Measurements from ENCODE around the gene FHAD1. TPM values are rescaled to one million over a fixed set of nuclear protein-coding genes. Genes with fewer than 3 reads are reported as not detected.

The FHAD1 gene
- polyA plus RNA-seq, 3 donors, result 0.67 to 0.69 TPM; not detected in 1

- peaks cover 2 to 3% (median 3%) of the 10 kb centered on the region in 3 donors for H3K27me3 Mint-ChIP-seq (ENCODE audit: low read depth in 3 of 3)
- no peak overlapping the region for H3K9ac ChIP-seq (ENCODE audit: insufficient read depth, low read length, poor library complexity, severe bottlenecking)
- no peak overlapping the region for H3K4me3 Mint-ChIP-seq
- no peaks in the 10 kb centered on the region for H3K27me3 ChIP-seq (ENCODE audit: control insufficient read depth in 2 of 2, insufficient read depth in 2 of 2, low read length in 2 of 2)
- no peak overlapping the region for H3K4me3 ChIP-seq (replicated peaks in 1 of 3; ENCODE audit: low read depth in 2 of 3, low read length in 3 of 3)
- no peaks in the 10 kb centered on the region for H3K9me3 ChIP-seq (replicated peaks in 1 of 2; ENCODE audit: control insufficient read depth in 1 of 2, insufficient read depth in 1 of 2, low read length in 2 of 2)
- no peaks in the 10 kb centered on the region for H4K20me1 ChIP-seq (ENCODE audit: insufficient read depth, low read length)
- H3K9me3 Mint-ChIP-seq, result no peaks in the 10 kb centered on the region
- H3K27ac ChIP-seq (ENCODE audit: low read depth in 1 of 2, low read length in 2 of 2), result no peak overlapping the region
- H3K36me3 Mint-ChIP-seq, result no peaks in the 10 kb centered on the region
- H3K4me2 ChIP-seq (replicated peaks; ENCODE audit: extremely low read depth, low read length, poor library complexity, severe bottlenecking), result no peak overlapping the region
- intact Hi-C loops (cut with micrococcal nuclease), result loop anchor here (2.0 to 5.0 kb wide), 3 partner anchors 120 to 144 kb away; partner anchors contain the start of gene TMEM51 (in 2 of the 2)
- peaks cover 21 to 25% of the 10 kb centered on the region in 2 donors for H3K4me1 ChIP-seq (ENCODE audit: control insufficient read depth in 1 of 2, insufficient read depth in 2 of 2, low read length in 2 of 2)
- H3K27ac Mint-ChIP-seq, result no peak overlapping the region
- no peaks in the 10 kb centered on the region for H3K79me2 ChIP-seq (ENCODE audit: insufficient read depth, low read length)
- no peak for DNase-seq
- TF ChIP-seq, protein P1, sequence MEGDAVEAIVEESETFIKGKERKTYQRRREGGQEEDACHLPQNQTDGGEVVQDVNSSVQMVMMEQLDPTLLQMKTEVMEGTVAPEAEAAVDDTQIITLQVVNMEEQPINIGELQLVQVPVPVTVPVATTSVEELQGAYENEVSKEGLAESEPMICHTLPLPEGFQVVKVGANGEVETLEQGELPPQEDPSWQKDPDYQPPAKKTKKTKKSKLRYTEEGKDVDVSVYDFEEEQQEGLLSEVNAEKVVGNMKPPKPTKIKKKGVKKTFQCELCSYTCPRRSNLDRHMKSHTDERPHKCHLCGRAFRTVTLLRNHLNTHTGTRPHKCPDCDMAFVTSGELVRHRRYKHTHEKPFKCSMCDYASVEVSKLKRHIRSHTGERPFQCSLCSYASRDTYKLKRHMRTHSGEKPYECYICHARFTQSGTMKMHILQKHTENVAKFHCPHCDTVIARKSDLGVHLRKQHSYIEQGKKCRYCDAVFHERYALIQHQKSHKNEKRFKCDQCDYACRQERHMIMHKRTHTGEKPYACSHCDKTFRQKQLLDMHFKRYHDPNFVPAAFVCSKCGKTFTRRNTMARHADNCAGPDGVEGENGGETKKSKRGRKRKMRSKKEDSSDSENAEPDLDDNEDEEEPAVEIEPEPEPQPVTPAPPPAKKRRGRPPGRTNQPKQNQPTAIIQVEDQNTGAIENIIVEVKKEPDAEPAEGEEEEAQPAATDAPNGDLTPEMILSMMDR (IDR thresholded peaks at IDR 0.05), result no peak
- H3K36me3 ChIP-seq (replicated peaks in 1 of 2; ENCODE audit: control insufficient read depth in 1 of 2, insufficient read depth in 2 of 2, low read length in 2 of 2), result no peaks in the 10 kb centered on the region
- peaks cover 25% of the 10 kb centered on the region for H3K4me1 Mint-ChIP-seq
- no peak overlapping the region for H2AFZ ChIP-seq (ENCODE audit: insufficient read depth, low read depth, low read length, poor library complexity, severe bottlenecking)
- no CpG with 5 or more reads among the region's 2 CpGs for WGBS (ENCODE audit: insufficient coverage)
Measured at GRCh38 chr1:15273274-15273673, 26.3 kb downstream of the FHAD1 start.

DNA sequence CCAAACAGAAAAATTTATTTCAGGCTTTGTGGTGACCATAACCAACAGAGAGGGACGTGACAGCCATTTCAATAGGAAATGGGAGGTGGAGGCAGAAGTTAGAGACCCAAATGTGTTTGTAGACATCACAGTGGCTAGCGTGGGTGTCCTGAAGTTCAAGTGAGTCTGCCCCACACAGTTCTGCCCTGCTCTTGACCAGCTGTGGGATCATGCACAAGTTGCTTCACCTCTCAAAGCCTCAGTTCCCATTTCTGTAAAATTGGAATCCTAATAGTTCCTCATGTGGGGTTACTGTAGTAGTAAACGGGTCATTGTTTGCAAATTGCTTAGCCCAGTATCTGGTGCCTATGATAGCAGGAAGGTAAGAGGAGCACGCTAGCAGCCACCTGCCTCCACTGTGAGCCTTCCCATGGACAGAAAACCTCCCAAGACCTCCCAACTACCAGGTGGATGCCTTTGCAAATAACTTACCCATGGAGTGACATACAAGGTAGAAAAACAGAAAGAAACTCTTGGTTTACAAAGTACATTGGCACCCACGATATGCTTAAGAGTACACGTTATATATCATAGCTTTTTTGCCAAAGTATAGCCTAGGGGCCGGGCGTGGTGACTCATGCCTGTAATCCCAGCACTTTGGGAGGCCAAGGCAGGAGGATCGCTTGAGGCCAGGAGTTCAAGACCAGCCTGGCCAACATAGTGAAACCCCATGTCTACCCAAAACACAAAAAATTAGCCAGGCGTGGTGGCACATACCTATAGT is 29.1 kb downstream of the FHAD1 start:
- Histone ChIP-seq H3K4me2 (replicated peaks; ENCODE audit: extremely low read depth, low read length, poor library complexity, severe bottlenecking) (peak overlapping the region; percentile 21), H3K79me2 (ENCODE audit: insufficient read depth, low read length) (no peaks in the 10 kb centered on the region), H2AFZ (ENCODE audit: insufficient read depth, low read depth, low read length, poor library complexity, severe bottlenecking) (no peak overlapping the region), H3K36me3 (replicated peaks in 1 of 2; ENCODE audit: control insufficient read depth in 1 of 2, insufficient read depth in 2 of 2, low read length in 2 of 2) (no peaks in the 10 kb centered on the region), H3K9me3 (replicated peaks in 1 of 2; ENCODE audit: control insufficient read depth in 1 of 2, insufficient read depth in 1 of 2, low read length in 2 of 2) (no peaks in the 10 kb centered on the region), H3K4me1 (ENCODE audit: control insufficient read depth in 1 of 2, insufficient read depth in 2 of 2, low read length in 2 of 2) (peaks cover 21 to 25% of the 10 kb centered on the region in 2 donors), H3K27ac (ENCODE audit: low read depth in 1 of 2, low read length in 2 of 2) (no peak overlapping the region), H3K4me3 (replicated peaks in 1 of 3; ENCODE audit: low read depth in 2 of 3, low read length in 3 of 3) (no peak overlapping the region), H4K20me1 (ENCODE audit: insufficient read depth, low read length) (no peaks in the 10 kb centered on the region), H3K9ac (ENCODE audit: insufficient read depth, low read length, poor library complexity, severe bottlenecking) (no peak overlapping the region), H3K27me3 (ENCODE audit: control insufficient read depth in 2 of 2, insufficient read depth in 2 of 2, low read length in 2 of 2) (no peaks in the 10 kb centered on the region)
- TF ChIP-seq, protein P1 (IDR thresholded peaks at IDR 0.05), result no peak
- intact Hi-C loops (cut with micrococcal nuclease), result no loop called here
- WGBS (ENCODE audit: insufficient coverage), result 81% methylated on average over 7 of the region's 10 CpGs
- peaks cover 1 to 5% (median 3%) of the 10 kb centered on the region in 3 donors for H3K27me3 Mint-ChIP-seq (ENCODE audit: low read depth in 3 of 3)
- no peaks in the 10 kb centered on the region for H3K36me3 Mint-ChIP-seq
- peak overlapping the region in 4 of 7 donors; percentile 4 to 74 (median 54) for H3K27ac Mint-ChIP-seq
- no peak overlapping the region for H3K4me3 Mint-ChIP-seq
- DNase-seq, result peak; percentile 50 to 71 (median 62)
- no peaks in the 10 kb centered on the region for H3K9me3 Mint-ChIP-seq
- peaks cover 25% of the 10 kb centered on the region for H3K4me1 Mint-ChIP-seq
